Activated CD8-positive, alpha-beta memory T cell treated with anti-CD3 and anti-CD28 coated beads, Interleukin-2, amount 50 U/mL, for 1 hour (primary cell): ENCODE measurements around the gene SF3B2.
A peak's percentile ranks its signal among the peaks of the same experiment; 100 is the strongest.

Experiments used
- DNase-seq: peaks from one replicate; pipeline ENCODE4 v3.0.0-alpha.2; 2020; ENCODE audit errors: extremely low read depth

The SF3B2 gene

DNA sequence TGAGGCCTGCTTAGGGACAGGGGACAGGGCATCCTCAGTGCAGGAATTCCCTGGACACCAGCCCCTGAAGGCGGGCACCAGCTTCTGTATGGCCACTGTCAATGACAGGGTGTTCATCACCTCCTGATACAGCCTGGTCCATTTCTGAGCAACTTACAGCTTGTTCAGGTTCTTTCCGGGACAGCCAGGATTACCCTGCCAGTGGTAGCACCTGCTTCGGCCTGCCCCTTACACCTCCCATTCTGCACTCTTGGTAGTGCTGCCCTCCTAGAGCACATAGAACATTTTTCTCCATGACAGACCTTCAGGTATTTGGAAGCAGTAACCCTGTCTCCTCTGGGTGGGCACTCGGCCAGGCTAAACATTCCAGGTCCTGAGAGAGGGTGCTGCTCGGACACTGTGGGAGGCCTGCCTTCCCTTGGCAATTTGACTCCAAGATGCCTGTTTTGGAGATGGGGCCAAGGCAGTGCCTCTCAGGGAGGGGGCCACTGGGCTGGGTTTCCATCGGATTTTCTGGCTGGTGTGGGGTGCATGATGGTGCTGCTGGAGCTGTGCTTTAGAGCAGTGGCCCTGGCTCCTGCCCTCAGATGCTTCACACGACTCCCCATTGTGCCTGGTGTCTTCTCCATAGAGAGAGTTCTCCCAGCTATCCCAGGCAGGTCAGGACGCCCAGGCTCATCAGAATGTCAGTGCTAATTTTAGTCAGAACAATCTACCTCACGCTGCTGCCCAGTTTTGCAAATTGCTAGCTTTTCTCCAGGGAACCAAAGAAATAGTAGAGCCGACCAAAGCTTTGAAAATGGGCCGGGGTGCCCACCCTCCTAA is 4.4 kb upstream of the SF3B2 start:
- no peak for DNase-seq

DNA sequence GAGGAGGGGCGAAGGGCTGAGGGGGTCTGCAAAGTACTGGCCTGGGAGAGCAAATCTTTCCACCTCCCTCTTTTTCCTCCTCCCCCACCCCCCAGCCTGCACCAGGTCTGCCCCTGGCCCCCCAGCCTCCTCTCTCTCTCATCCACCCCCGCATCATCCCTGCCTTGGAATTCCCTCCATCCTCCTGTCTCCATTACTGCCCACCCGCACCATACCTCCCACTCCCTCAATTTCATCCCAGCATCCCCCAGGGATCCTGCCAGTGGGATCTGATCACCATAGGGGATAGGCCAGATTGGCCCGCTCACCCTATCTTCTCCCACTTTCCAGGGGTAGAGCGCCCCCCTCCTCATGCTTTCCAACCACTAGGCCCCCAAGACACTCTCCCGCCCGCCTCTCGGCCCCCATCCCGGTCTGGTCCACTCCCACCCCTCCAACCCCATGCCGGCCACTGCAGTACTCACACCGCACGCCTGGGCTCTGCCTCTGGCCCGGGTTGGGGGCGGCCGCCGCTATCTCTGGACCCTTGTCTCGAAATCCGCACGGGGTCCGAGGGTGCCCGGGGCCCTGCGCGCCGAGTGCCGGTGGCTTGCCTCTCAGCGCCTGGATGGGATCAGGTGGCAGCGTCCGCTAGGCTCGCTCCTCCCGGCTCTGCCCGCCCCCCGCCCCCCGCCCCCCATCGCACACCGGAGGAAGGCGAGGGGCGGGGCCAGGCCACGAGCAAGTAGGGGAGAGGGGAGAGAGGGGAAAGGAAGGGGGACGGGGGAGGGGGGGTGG is 3.4 kb upstream of the SF3B2 start, which contains the start of gene GAL3ST3:
Gene GAL3ST3, minus strand, starts transcription at position 615 of the 777 bp plus-strand sequence. CDS start 3,746 bp downstream, outside the sequence.
- DNase-seq: no peak

- DNase-seq: no peak
Measured at GRCh38 chr11:66050581-66051231, 1.5 kb upstream of the SF3B2 start.

- no peak for DNase-seq
Measured at GRCh38 chr11:66051371-66051765, 796 bp upstream of the SF3B2 start.

- DNase-seq: no peak
Measured at GRCh38 chr11:66052664-66052982, 459 bp downstream of the SF3B2 start.

- DNase-seq: no peak
Measured at GRCh38 chr11:66055021-66055420, 2.9 kb downstream of the SF3B2 start.

DNA sequence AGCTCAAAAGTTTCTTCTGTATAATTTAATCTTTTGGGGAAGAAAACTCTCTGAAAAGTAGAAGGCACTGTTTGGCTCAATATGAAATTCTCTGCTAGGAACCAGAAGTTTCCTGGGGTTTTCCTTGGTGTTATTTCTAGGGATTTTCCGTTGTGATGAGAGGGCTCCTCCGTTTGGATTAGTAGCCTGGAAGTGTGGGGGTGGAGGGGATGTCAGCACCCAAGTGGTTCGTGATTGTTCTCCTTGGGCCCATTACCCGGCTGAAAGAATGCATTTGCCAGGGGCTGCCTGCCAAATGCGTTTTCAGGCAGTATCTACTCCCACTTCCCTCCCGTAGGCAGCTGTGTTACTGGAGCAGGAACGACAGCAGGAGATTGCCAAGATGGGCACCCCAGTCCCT is 4.3 kb downstream of the SF3B2 start:
- DNase-seq: no peak

- DNase-seq: no peak
Measured at GRCh38 chr11:66059966-66060680, 8.0 kb downstream of the SF3B2 start.

- DNase-seq: no peak
Measured at GRCh38 chr11:66061268-66061667, 9.1 kb downstream of the SF3B2 start.

DNA sequence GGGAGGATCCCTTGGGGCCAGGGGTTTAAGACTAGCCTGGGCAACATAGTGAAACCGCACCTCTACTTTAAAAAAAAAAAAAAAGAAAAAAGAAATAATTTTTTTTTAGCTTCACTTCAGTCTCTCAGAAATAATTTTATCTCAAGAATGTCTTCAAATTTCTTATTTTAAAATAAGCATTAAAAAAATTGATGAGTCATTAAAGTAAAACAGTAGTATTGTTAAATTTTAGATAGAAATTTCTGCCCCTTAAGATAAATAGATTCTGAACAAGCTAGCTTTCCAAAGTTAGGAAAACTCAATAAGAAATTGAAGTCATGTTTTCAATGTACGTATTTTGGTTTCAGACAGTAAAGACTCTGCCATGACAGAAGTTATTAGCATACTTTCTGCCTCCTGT is 10.2 kb downstream of the SF3B2 start:
- no peak for DNase-seq

- no peak for DNase-seq
Measured at GRCh38 chr11:66063900-66064299, 11.7 kb downstream of the SF3B2 start.

DNA sequence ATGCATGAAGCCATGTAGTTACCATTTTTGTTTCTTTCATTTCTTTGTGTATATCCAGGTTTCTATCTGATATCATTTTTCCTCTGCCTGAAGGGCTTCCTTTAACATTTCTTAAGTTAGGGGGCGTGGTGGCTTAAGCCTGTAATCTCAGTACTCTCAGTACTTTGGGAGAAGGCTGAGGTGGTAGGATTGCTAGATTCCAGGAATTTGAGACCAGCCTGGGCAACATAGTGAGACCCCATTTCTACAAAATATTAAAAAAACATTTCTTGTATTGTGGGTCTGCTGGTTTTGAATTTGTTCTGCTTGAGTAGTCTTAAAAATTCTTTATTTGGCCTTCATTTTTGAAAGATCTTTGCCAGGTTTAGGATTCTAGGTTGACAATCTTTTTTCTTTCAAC is 12.4 kb downstream of the SF3B2 start:
- DNase-seq: no peak

DNA sequence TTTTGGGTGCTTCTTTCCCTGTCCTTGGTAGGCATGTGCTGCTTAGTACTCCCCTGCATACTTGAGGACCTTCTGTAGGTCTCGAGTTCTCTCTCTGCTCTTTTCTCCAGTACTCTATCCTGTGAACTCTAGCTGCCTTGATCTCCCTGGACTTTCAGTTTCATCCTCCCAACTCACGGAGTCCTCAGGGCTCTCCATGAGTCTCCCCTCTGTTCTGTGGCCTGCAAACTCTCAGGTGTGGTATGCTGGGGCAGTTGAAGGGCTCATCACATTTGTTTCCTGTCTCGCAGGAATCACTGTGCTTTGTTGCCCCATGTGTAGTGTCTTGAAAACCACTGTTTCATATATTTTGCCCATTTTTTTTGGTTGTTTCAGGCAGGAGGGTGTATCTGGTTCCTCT is 14.6 kb downstream of the SF3B2 start:
- DNase-seq: no peak

GRCh38 chr11:66067640-66068039 is 15.5 kb downstream of the SF3B2 start:
- no peak for DNase-seq

GRCh38 chr11:66068154-66068821 is 16.1 kb downstream of the SF3B2 start:
- peak; percentile 50 for DNase-seq

GRCh38 chr11:66068923-66069714 is 17.0 kb downstream of the SF3B2 start:
- no peak for DNase-seq

- peak; percentile 45 for DNase-seq
Measured at GRCh38 chr11:66069715-66070603, 17.8 kb downstream of the SF3B2 start, which contains the start of gene PACS1. PACS1 (plus strand) TSS chr11:66070272; CDS start chr11:66070487, 215 bp downstream.

DNA sequence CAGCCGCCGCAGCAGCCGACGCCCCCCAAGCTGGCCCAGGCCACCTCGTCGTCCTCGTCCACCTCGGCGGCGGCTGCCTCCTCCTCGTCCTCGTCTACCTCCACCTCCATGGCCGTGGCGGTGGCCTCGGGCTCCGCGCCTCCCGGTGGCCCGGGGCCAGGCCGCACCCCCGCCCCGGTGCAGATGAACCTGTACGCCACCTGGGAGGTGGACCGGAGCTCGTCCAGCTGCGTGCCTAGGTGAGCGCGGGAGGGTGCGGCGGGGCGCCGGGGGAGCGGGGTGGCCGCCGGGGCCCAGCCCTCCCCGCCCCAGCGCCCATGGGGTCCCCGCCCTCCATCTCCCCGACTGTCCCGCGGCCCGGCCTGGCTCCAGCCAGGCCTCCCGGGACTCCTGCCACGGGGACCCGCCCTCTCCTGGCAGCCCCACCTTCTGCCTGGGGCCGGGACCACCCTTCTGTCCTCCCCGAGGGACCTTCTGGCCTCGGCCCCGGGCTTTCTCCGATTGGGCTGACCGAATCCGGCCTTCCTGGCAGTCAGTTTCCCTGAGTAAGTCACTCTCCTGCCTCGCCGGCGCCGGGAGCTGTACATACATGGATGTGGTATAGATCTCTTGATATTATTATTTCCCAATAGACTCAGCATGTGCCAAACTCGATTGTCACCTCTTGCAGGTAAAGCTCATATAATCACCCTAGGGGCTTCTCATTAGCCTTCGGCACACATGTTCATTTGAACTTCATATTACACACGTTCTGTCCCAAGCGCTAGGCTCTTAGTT is 18.6 kb downstream of the SF3B2 start:
- DNase-seq: no peak

DNA sequence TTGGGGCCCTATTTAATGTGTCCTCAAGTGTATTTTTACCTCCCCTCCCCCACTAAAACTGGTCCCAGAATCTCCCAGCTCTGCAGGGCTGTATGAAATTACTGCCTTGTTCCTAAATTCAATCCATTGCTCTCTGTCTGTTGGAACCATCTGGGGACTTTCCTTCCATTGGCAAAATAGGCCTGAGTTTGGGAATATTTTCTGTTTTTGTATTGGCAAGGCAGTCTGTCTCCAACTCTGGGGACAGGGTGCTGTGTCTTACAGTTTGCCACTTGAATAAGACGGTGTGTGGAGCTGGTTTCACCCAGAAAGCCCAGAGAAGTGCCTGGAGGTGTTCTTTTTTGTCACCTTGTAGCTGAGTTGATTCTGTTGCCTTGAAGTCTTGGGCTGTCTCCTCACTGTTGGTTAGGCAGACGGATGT is 19.2 kb downstream of the SF3B2 start:
- DNase-seq: no peak
